HEK293T (cell line): ENCODE data around the gene PPM1H.

ENCODE experiments used
- BHLHE40 ChIP-seq: fragments of 450-650 bp; IDR thresholded peaks from 2 replicates; pipeline ENCODE4 v1.6.1; 2016; ENCODE audit warnings: mild to moderate bottlenecking, moderate library complexity, borderline replicate concordance
- ELF4 ChIP-seq: fragments of 450-650 bp; IDR thresholded peaks from 2 replicates; pipeline ENCODE4 v1.6.1; 2017; ENCODE audit warnings: antibody characterized with exemption
- FOXK2 ChIP-seq: fragments of 450-650 bp; IDR thresholded peaks from 2 replicates; pipeline ENCODE4 v1.6.1; 2016; ENCODE audit warnings: mild to moderate bottlenecking
- FOXM1 ChIP-seq: fragments of 450-650 bp; IDR thresholded peaks from 2 replicates; pipeline ENCODE4 v1.6.1; 2017; ENCODE audit warnings: mild to moderate bottlenecking, borderline replicate concordance
- SP1 ChIP-seq: fragments of 450-650 bp; IDR thresholded peaks from 2 replicates; pipeline ENCODE4 v1.6.1; 2017
- SUZ12 ChIP-seq: fragments of 450-650 bp; IDR thresholded peaks from 2 replicates; pipeline ENCODE4 v1.6.1; 2016; ENCODE audit warnings: mild to moderate bottlenecking
- TF ChIP-seq, protein P1 (sequence below): fragments of 450-650 bp; IDR thresholded peaks from 2 replicates; pipeline ENCODE4 v1.6.1; 2016

- no peak for TF ChIP-seq FOXK2
- TF ChIP-seq, protein P1, sequence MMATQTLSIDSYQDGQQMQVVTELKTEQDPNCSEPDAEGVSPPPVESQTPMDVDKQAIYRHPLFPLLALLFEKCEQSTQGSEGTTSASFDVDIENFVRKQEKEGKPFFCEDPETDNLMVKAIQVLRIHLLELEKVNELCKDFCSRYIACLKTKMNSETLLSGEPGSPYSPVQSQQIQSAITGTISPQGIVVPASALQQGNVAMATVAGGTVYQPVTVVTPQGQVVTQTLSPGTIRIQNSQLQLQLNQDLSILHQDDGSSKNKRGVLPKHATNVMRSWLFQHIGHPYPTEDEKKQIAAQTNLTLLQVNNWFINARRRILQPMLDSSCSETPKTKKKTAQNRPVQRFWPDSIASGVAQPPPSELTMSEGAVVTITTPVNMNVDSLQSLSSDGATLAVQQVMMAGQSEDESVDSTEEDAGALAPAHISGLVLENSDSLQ = no peak
- no peak for TF ChIP-seq BHLHE40
- TF ChIP-seq SUZ12 = no peak
- no peak for TF ChIP-seq FOXM1
- no peak for TF ChIP-seq SP1
- TF ChIP-seq ELF4 = no peak
Observed at GRCh38 chr12:62800707-62801400, 134.1 kb downstream of the PPM1H start.
